Uterus (tissue), 2 donors: Measurements from ENCODE around the gene DONSON.

Source experiments
- POLR2A ChIP-seq, 2 donors: fragments of 450-650 bp; IDR thresholded peaks; one replicate each; pipeline ENCODE4 v1.6.1; 2016; ENCODE audit warnings: antibody characterized with exemption in 2 of 2, mild to moderate bottlenecking in 1 of 2, moderate library complexity in 1 of 2
- TF ChIP-seq, protein P1 (sequence below), 4 experiments: fragments of 200-600 bp in 2 of 4; fragments of 450-650 bp in 2 of 4; sonication (generic) in 2 of 4; IDR thresholded peaks; one replicate each; pipeline ENCODE4 v1.5.1; 2016 to 2019; ENCODE audit warnings: antibody characterized with exemption in 4 of 4, mild to moderate bottlenecking in 2 of 4, moderate library complexity in 1 of 4

- no peak for TF ChIP-seq POLR2A (IDR thresholded peaks at IDR 0.05)
- TF ChIP-seq, protein P1, sequence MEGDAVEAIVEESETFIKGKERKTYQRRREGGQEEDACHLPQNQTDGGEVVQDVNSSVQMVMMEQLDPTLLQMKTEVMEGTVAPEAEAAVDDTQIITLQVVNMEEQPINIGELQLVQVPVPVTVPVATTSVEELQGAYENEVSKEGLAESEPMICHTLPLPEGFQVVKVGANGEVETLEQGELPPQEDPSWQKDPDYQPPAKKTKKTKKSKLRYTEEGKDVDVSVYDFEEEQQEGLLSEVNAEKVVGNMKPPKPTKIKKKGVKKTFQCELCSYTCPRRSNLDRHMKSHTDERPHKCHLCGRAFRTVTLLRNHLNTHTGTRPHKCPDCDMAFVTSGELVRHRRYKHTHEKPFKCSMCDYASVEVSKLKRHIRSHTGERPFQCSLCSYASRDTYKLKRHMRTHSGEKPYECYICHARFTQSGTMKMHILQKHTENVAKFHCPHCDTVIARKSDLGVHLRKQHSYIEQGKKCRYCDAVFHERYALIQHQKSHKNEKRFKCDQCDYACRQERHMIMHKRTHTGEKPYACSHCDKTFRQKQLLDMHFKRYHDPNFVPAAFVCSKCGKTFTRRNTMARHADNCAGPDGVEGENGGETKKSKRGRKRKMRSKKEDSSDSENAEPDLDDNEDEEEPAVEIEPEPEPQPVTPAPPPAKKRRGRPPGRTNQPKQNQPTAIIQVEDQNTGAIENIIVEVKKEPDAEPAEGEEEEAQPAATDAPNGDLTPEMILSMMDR (IDR thresholded peaks at IDR 0.05): no peak
These were observed 48.9 kb downstream of the DONSON start for GRCh38 chr21:33539616-33540015.
